IPS-NIHi7 (cell line): ENCODE results near the gene KDM3B.
"Not testable (repeated sequence)": the region's sequence is repeated elsewhere in the genome, so short reads cannot be mapped to it uniquely, and the experiment has no call there.

Experiments
- DNase-seq: peaks from one replicate; pipeline ENCODE4 v3.0.0; 2012; ENCODE audit warnings: mixed read lengths; ENCODE audit errors: extremely low spot score

Gene KDM3B

GRCh38 chr5:138466900-138467710, 114.6 kb downstream of the KDM3B start:
- peak; percentile 5 for DNase-seq

- no peak for DNase-seq
Measured at GRCh38 chr5:138467711-138468132, 115.2 kb downstream of the KDM3B start.

DNA sequence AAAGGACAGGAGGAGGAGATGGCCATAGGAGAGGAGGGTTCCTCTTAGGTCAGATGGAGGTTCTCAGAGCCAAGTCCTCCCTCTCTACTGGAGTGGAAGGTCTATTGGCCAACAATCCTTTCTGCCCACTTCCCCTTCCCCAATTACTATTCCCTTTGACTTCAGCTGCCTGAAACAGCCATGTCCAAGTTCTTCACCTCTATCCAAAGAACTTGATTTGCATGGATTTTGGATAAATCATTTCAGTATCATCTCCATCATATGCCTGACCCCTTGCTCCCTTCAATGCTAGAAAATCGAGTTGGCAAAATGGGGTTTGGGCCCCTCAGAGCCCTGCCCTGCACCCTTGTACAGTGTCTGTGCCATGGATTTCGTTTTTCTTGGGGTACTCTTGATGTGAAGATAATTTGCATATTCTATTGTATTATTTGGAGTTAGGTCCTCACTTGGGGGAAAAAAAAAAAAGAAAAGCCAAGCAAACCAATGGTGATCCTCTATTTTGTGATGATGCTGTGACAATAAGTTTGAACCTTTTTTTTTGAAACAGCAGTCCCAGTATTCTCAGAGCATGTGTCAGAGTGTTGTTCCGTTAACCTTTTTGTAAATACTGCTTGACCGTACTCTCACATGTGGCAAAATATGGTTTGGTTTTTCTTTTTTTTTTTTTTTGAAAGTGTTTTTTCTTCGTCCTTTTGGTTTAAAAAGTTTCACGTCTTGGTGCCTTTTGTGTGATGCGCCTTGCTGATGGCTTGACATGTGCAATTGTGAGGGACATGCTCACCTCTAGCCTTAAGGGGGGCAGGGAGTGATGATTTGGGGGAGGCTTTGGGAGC, 115.9 kb downstream of the KDM3B start:
- DNase-seq, result no peak

GRCh38 chr5:138468966-138469539, 116.6 kb downstream of the KDM3B start:
- DNase-seq, result no peak

DNA sequence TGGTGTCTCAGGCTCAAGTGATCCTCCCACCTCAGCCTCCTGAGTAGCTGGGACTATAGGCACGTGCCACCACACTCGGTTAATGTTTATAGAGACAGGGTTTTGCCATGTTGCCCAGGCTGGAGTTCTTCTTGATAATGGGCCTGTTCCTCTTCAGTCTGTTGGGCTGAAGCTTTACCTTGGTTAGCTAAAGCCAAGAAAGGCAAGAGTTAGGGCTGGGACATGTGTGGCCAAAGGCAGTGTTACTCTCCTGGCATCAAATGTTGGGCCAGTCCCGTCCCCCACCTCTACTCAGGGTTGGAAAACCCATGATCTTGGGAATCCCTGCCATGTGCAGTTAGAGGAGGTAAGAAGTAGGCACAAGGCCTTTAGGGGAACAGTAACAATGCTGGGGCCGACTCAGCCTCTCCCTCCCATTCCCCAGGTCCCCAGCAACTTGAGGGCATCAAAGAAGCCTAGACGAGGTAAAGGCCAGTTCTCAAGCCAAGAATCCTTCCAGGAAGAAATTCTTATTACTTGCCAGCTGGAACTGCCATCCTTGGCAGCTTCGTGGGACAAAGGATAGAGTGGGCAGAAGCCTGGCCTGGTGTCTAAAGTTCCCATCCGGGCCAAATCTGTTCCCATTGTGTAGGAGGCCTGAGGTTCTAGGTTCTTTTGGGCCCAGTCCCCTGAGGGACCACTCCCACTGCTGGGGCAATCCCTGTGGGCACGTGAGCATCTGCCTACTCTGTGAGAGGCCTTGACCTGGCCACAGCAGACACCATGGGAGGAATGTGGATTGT, 117.2 kb downstream of the KDM3B start:
- DNase-seq, result no peak

- peak; percentile 11 for DNase-seq
Measured at GRCh38 chr5:138470322-138471051, 118.0 kb downstream of the KDM3B start.

DNA sequence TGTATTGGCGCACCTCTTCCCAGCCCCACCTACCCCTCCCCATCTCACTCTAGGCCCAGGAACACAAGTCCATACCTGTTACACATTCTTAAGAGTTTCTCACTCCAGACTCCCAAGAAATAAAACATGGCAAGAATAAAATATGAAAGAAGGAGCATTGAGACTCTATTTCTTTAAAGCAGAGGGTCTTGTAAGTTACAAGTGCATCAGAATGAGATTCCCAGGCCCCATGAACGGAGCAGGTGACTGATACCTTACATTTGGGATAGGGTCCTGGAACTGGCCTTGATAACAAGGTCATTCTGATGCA, 118.5 kb downstream of the KDM3B start:
- DNase-seq, result no peak

GRCh38 chr5:138472353-138472752, 119.9 kb downstream of the KDM3B start:
- DNase-seq, result peak; percentile 17

DNA sequence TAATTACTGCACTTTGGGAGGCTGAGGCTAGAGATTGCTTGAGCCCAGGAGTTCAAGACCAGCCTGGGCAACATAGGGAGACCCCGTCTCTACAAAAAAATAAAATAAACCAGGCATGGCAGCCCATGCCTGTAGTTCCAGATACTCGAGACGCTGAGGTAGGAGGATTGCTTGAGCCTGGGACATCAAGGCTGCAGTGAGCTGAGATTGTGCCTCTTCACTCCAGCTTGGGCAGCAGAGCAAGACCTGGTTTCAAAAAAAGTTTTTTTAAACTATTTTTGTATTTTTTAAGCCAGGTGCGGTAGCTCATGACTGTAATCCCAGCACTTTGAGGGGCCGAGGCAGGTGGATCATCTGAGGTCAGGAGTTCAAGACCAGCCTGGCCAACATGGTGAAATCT, 120.7 kb downstream of the KDM3B start:
- DNase-seq, result not testable (repeated sequence)

GRCh38 chr5:138476918-138477317, 124.4 kb downstream of the KDM3B start:
- no peak for DNase-seq

GRCh38 chr5:138482638-138483037, 130.2 kb downstream of the KDM3B start:
- DNase-seq, result no peak
